HCT116 (cell line): Measurements from ENCODE around the gene LRRFIP2. TPM values are rescaled to one million over a fixed set of nuclear protein-coding genes. Genes with fewer than 3 reads are reported as not detected.

Source experiments
- ATAC-seq: fragments of 200-7000 bp; cut with Tn5 transposase; 2 replicates; pipeline ENCODE4 v1.9.1; 2020; ENCODE audit warnings: mild to moderate bottlenecking, moderate library complexity
- BruUV-seq: library from RNA; stranded (reverse); fragments of 400-500 nt; replicated peaks from 2 replicates; lab custom pipeline; 2021; lab: Mats Ljungman, UMichigan
- CTCF ChIA-PET: fragments of 300-600 bp; sonication (Branson Sonifier 250); formaldehyde crosslinking; loops from one replicate; lab custom pipeline; 2021; ENCODE audit warnings: antibody characterized with exemption; lab: Charles Lee
- POLR2A ChIA-PET: fragments of 300-600, 350-600 bp; sonication (Branson Sonifier 250); formaldehyde crosslinking; loops from one replicate; lab custom pipeline; 2021; ENCODE audit warnings: antibody characterized with exemption; lab: Charles Lee
- RAD21 ChIA-PET, 2 experiments: fragments of 300-600 bp; sonication (Branson Sonifier 250); formaldehyde crosslinking; loops; one replicate each; lab custom pipeline; 2023; ENCODE audit warnings: low total read pairs in 2 of 2; ENCODE audit not compliant: uncharacterized antibody in 2 of 2, unreplicated experiment in 2 of 2, low non-redundant PET in 1 of 2; lab: Charles Lee
- DNase-seq: peaks from one replicate; pipeline ENCODE4 v3.0.0-alpha.2; 2010; ENCODE audit warnings: low read depth, low spot score
- H2AFZ ChIP-seq: fragments of 200-600 bp; shearing (Covaris generic), sonication (generic); 2 replicates; pipeline ENCODE4 v1.6.1; 2017; ENCODE audit warnings: low read depth, mixed run types, mixed read lengths, antibody characterized with exemption, low read length; ENCODE audit not compliant: poor library complexity, severe bottlenecking
- H3K27ac ChIP-seq: 2 replicates; pipeline ENCODE4 v1.5.1; 2012; ENCODE audit warnings: low read depth, low read length
- H3K27me3 ChIP-seq: fragments of 200-600 bp; sonication (generic); 2 replicates; pipeline ENCODE4 v1.6.1; 2016; ENCODE audit warnings: mixed run types, low read length, mixed read lengths; ENCODE audit not compliant: insufficient read depth
- H3K36me3 ChIP-seq, 2 experiments: fragments of 200-500 bp in 1 of 2; fragments of 200-600 bp in 1 of 2; sonication (Bioruptor generic) in 1 of 2; sonication (generic) in 1 of 2; 2 replicates each; pipeline versions ENCODE4 v1.5.1 to v1.6.1; 2014 to 2016; ENCODE audit warnings: low read length in 2 of 2, inconsistent platforms in 1 of 2, mixed read lengths in 1 of 2, mixed run types in 1 of 2; ENCODE audit not compliant: insufficient read depth in 2 of 2, control insufficient read depth in 1 of 2
- H3K4me1 ChIP-seq, 2 experiments: fragments of 200-600 bp in 1 of 2; sonication (generic) in 1 of 2; 2 replicates each; pipeline versions ENCODE4 v1.5.1 to v1.6.1; 2012 to 2017; ENCODE audit warnings: low read length in 2 of 2, inconsistent platforms in 1 of 2, mild to moderate bottlenecking in 1 of 2, mixed read lengths in 1 of 2, mixed run types in 1 of 2, moderate library complexity in 1 of 2; ENCODE audit not compliant: insufficient read depth in 2 of 2, control insufficient read depth in 1 of 2
- H3K4me2 ChIP-seq: fragments of 200-600 bp; sonication (generic); 2 replicates; pipeline ENCODE4 v1.6.1; 2017; ENCODE audit warnings: mixed run types, low read length, mixed read lengths
- H3K4me3 ChIP-seq, 2 experiments: fragments of 200-600 bp in 1 of 2; sonication (generic) in 1 of 2; replicated peaks in 1 of 2; 2 replicates each; pipeline ENCODE4 v1.5.1; 2011 to 2016; ENCODE audit warnings: low read length in 2 of 2, control low read depth in 1 of 2, low read depth in 1 of 2, mild to moderate bottlenecking in 1 of 2, mixed read lengths in 1 of 2, mixed run types in 1 of 2
- H3K79me2 ChIP-seq: fragments of 200-600 bp; sonication (generic); 2 replicates; pipeline ENCODE4 v1.6.1; 2017; ENCODE audit warnings: mild to moderate bottlenecking, mixed run types, low read length, moderate library complexity, mixed read lengths; ENCODE audit not compliant: insufficient read depth
- H3K9ac ChIP-seq: fragments of 200-600 bp; sonication (generic); 2 replicates; pipeline ENCODE4 v1.6.1; 2016; ENCODE audit warnings: low read length, mixed read lengths
- H3K9me2 ChIP-seq: fragments of 200-600 bp; sonication (generic), shearing (Covaris generic); 2 replicates; pipeline ENCODE4 v1.6.1; 2017; ENCODE audit warnings: mixed run types, mild to moderate bottlenecking, moderate library complexity; ENCODE audit not compliant: insufficient read depth
- H3K9me3 ChIP-seq, 2 experiments: fragments of 200-500 bp in 1 of 2; fragments of 200-600 bp in 1 of 2; sonication (Bioruptor generic) in 1 of 2; sonication (generic) in 1 of 2; 2 replicates each; pipeline ENCODE4 v1.6.1; 2014 to 2017; ENCODE audit warnings: low read length in 2 of 2, mixed read lengths in 2 of 2, inconsistent platforms in 1 of 2, low read depth in 1 of 2, mild to moderate bottlenecking in 1 of 2, mixed run types in 1 of 2, moderate library complexity in 1 of 2; ENCODE audit not compliant: control insufficient read depth in 1 of 2, insufficient read depth in 1 of 2
- H4K20me1 ChIP-seq: fragments of 200-600 bp; sonication (generic), shearing (Covaris generic); 2 replicates; pipeline ENCODE4 v1.6.1; 2017; ENCODE audit warnings: mixed run types, mild to moderate bottlenecking, moderate library complexity; ENCODE audit not compliant: insufficient read depth
- CEBPB ChIP-seq: IDR thresholded peaks from 2 replicates; pipeline ENCODE4 v1.6.1; 2012; ENCODE audit warnings: low read depth
- CTCF ChIP-seq, 3 experiments: fragments of 200-600 bp in 1 of 3; sonication (generic) in 1 of 3; IDR thresholded peaks in 2 of 3; conservative IDR thresholded peaks in 1 of 3; 2 replicates each; pipeline ENCODE4 v1.5.1; 2012 to 2017; ENCODE audit warnings: low read depth in 2 of 3, low read length in 2 of 3, antibody characterized with exemption in 1 of 3, borderline replicate concordance in 1 of 3, control low read depth in 1 of 3, mild to moderate bottlenecking in 1 of 3, mixed read lengths in 1 of 3, mixed run types in 1 of 3, moderate library complexity in 1 of 3; ENCODE audit not compliant: insufficient read depth in 1 of 3
- EGR1 ChIP-seq: IDR thresholded peaks from 2 replicates; pipeline ENCODE4 v1.6.1; 2012; ENCODE audit warnings: low read depth
- ELF1 ChIP-seq: IDR thresholded peaks from 2 replicates; pipeline ENCODE4 v1.6.1; 2012; ENCODE audit warnings: low read depth, borderline replicate concordance
- EZH2 ChIP-seq: fragments of 200-600 bp; sonication (generic); IDR thresholded peaks from 2 replicates; pipeline ENCODE4 v1.6.1; 2017; ENCODE audit warnings: antibody characterized with exemption, mixed run types
- JUND ChIP-seq: IDR thresholded peaks from 2 replicates; pipeline ENCODE4 v1.6.1; 2012
- POLR2AphosphoS5 ChIP-seq: IDR thresholded peaks from 2 replicates; pipeline ENCODE4 v1.6.1; 2011; ENCODE audit warnings: mild to moderate bottlenecking, low read depth, low read length, moderate library complexity
- RAD21 ChIP-seq: IDR thresholded peaks from 2 replicates; pipeline ENCODE4 v1.6.1; 2012; ENCODE audit warnings: low read depth, mild to moderate bottlenecking
- REST ChIP-seq: IDR thresholded peaks from 2 replicates; pipeline ENCODE4 v1.6.1; 2012; ENCODE audit warnings: low read depth
- SIN3A ChIP-seq: IDR thresholded peaks from 2 replicates; pipeline ENCODE4 v1.6.1; 2012; ENCODE audit warnings: low read depth
- SRF ChIP-seq: IDR thresholded peaks from 2 replicates; pipeline ENCODE4 v1.6.1; 2012; ENCODE audit warnings: low read depth
- intact Hi-C: fragments of 100-400 bp; cut with micrococcal nuclease; formaldehyde crosslinking; loops from 2 replicates; pipeline ENCODE4 v1.10.0; 2022
- total RNA-seq: library from RNA; stranded (reverse); gene quantifications from one replicate; pipeline ENCODE4 v1.2.1, GENCODE V29; 2021; ENCODE audit not compliant: unreplicated experiment
- TF ChIP-seq, protein P1 (sequence below): IDR thresholded peaks from 2 replicates; pipeline ENCODE4 v1.6.1; 2011; ENCODE audit warnings: mild to moderate bottlenecking, low read length, moderate library complexity; ENCODE audit not compliant: insufficient replicate concordance; ENCODE audit errors: extremely low read depth

Gene LRRFIP2
- total RNA-seq, 1 experiment from 2014 or later: 27.0 TPM

DNA sequence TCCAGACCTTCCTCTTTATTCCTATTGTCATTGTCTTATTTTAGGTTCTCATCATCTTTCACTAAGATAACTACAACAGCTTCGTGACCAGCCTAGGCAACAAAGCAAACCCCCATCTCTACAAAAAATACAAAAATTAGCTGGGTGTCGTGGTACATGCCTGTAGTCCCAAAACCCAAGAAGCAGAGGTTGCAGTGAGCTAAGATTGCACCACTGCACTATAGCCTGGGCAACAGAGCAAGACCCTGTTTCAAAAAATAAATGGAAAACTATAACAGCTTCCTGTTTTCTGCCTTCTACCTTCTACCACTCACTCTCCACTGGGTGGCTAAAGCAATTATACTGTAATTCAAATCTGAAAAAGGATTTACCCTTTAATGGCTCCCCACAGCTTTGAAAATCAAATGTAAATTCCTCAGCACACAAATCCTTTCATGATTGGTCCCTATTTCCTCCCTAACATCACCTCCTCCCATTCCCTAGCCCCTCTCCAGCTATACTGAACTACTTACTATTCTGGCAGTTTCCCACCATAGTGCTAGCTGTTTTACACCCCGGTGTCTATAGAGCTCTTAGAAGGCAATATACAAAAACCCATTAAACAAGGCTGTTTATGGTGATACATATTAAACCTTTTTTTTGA is 33.4 kb downstream of the LRRFIP2 start:
- intact Hi-C loops: no loop called here
- Histone ChIP-seq H3K9me3 (no peaks in the 10 kb centered on the region), H3K9ac (no peak overlapping the region), H3K4me2 (no peak overlapping the region), H3K79me2 (peaks cover 2% of the 10 kb centered on the region; the same call in 1 of the 2 replicates), H3K27me3 (no peaks in the 10 kb centered on the region), H3K27ac (no peak overlapping the region), H4K20me1 (no peaks in the 10 kb centered on the region), H3K4me1 (no peaks in the 10 kb centered on the region), H3K4me3 (no peak overlapping the region), H3K9me2 (no peaks in the 10 kb centered on the region), H2AFZ (no peak overlapping the region), H3K36me3 (0 out of 4 replicates have a peak, but pooled peaks cover 0 to 1% of the 10 kb centered on the region in 2 experiments)
- DNase-seq: no peak
- RAD21 ChIA-PET: no interaction called here
- no TSS peak for BruUV-seq
- CTCF ChIA-PET: no interaction called here
- no peak for TF ChIP-seq REST
- TF ChIP-seq, protein P1, sequence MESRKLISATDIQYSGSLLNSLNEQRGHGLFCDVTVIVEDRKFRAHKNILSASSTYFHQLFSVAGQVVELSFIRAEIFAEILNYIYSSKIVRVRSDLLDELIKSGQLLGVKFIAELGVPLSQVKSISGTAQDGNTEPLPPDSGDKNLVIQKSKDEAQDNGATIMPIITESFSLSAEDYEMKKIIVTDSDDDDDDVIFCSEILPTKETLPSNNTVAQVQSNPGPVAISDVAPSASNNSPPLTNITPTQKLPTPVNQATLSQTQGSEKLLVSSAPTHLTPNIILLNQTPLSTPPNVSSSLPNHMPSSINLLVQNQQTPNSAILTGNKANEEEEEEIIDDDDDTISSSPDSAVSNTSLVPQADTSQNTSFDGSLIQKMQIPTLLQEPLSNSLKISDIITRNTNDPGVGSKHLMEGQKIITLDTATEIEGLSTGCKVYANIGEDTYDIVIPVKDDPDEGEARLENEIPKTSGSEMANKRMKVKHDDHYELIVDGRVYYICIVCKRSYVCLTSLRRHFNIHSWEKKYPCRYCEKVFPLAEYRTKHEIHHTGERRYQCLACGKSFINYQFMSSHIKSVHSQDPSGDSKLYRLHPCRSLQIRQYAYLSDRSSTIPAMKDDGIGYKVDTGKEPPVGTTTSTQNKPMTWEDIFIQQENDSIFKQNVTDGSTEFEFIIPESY: no peak
- TF ChIP-seq SRF: no peak
- TF ChIP-seq SIN3A: no peak
- TF ChIP-seq CEBPB: no peak
- no peak for TF ChIP-seq CTCF (IDR thresholded peaks at IDR 0.05 in 2 of 3, conservative IDR thresholded peaks at IDR 0.05 in 1 of 3; ENCODE audit: borderline replicate concordance in 1 of 3, insufficient read depth in 1 of 3, low read depth in 2 of 3, low read length in 2 of 3)
- no peak for TF ChIP-seq EZH2
- no peak for TF ChIP-seq ELF1
- no peak for TF ChIP-seq EGR1
- TF ChIP-seq JUND: no peak
- no peak for TF ChIP-seq POLR2AphosphoS5
- no peak for TF ChIP-seq RAD21
- POLR2A ChIA-PET: no interaction called here
- ATAC-seq: no peak
